Astrocyte (in vitro differentiated cells and primary cell): ENCODE data around the gene ALPK3.

Source experiments
- CTCF ChIP-seq: IDR thresholded peaks from 2 replicates; pipeline ENCODE4 v1.5.1; 2011; ENCODE audit warnings: low read depth, mild to moderate bottlenecking, inconsistent platforms, low read length, moderate library complexity; ENCODE audit not compliant: insufficient read depth
- EZH2 ChIP-seq: IDR thresholded peaks from 2 replicates; pipeline ENCODE4 v1.6.1; 2012; ENCODE audit warnings: mild to moderate bottlenecking, low read length, inconsistent platforms; ENCODE audit not compliant: insufficient read depth

GRCh38 chr15:84804005-84804900 is 12.9 kb upstream of the ALPK3 start:
- TF ChIP-seq CTCF (no peak), EZH2 (no peak)
